Measurements from ENCODE around the gene ZBTB48.

The ZBTB48 gene

DNA sequence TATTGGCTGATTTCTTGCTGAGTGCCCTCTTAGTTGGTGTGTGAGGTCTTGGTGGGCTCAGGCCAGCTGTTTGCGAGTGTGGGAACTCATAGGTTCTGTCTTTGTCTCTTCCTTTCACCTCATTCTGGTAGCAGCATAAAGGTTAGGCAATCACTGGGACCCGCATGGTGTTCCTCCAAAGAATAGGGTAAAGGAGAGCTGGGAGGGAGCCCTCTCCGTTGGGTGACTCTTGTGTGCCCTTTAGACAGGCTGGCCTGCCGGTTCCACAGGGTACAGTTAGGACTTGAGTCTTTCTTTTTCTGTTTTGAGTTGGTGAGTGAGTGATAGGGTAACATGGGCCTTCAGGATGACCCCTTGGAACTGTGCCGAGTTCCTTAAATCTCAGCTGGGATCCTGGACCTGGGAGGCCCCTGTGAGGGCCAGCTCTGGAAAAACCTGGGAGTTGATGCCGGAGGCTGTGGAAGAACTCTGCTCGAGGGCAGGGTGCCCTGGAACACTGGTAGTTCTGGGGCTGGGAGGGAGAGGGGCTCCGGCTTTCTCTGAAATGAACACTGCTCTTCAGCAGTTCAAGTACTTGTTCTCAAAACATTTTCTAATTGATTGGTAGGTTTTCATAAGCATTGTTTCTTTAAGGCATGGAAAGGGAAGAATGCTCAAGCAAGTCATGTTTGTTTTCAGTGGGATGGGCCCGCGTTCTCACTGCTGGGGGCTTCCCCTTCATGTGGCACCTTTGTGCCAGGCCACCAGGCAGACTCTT, 42.8 kb downstream of the ZBTB48 start:
- ATAC-seq (replicated peaks) (no peak), DNase-seq (no peak)
- no peak overlapping the region for H3K4me3 Mint-ChIP-seq
- peaks cover 24 to 34% of the 10 kb centered on the region in 2 donors for H3K36me3 Mint-ChIP-seq
- H3K9me3 Mint-ChIP-seq = no peaks in the 10 kb centered on the region
- H3K4me1 Mint-ChIP-seq = peaks cover 14 to 32% of the 10 kb centered on the region in 2 donors
- H3K27me3 Mint-ChIP-seq = no peaks in the 10 kb centered on the region
- H3K27ac Mint-ChIP-seq = no peak overlapping the region

DNA sequence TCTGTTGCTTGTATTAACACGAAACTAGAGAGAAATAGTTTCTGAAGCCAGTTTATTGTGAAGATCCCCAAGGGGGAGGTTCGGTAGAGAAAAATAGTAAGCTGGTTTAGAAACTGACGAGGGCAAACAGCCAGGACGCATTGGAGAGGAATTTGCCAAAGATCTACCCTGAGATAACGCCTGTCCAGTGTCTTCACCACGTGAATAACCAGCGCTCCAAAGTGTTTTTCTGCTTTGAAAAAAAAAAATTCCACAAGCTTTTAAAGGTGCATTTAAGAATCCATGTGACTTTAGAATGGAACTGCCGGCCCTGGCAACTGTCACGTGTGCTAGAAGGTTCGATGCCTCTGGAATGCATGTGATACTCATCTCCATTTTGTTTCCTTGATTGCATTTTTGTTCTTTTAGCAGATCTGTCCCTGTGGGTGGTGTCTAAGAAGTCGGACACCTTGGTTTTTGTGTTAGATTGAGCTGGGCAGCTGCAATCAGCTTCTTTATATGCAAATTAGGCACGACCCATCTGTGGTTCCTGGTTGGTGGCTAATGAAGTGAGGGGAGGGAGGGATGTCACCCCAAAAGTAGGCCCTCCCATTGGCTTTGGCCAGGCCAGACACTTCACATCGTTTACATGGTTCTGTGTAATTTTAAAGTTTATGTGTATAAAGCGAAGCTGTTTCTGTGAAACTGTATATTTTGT, 43.6 kb downstream of the ZBTB48 start:
- Mint-ChIP-seq H3K27me3 (no peaks in the 10 kb centered on the region), H3K9me3 (no peaks in the 10 kb centered on the region), H3K36me3 (peaks cover 31 to 40% of the 10 kb centered on the region in 2 donors), H3K4me3 (no peak overlapping the region), H3K4me1 (peaks cover 19 to 37% of the 10 kb centered on the region in 2 donors), H3K27ac (no peak overlapping the region)
- DNase-seq (no peak), ATAC-seq (replicated peaks) (no peak)

DNA sequence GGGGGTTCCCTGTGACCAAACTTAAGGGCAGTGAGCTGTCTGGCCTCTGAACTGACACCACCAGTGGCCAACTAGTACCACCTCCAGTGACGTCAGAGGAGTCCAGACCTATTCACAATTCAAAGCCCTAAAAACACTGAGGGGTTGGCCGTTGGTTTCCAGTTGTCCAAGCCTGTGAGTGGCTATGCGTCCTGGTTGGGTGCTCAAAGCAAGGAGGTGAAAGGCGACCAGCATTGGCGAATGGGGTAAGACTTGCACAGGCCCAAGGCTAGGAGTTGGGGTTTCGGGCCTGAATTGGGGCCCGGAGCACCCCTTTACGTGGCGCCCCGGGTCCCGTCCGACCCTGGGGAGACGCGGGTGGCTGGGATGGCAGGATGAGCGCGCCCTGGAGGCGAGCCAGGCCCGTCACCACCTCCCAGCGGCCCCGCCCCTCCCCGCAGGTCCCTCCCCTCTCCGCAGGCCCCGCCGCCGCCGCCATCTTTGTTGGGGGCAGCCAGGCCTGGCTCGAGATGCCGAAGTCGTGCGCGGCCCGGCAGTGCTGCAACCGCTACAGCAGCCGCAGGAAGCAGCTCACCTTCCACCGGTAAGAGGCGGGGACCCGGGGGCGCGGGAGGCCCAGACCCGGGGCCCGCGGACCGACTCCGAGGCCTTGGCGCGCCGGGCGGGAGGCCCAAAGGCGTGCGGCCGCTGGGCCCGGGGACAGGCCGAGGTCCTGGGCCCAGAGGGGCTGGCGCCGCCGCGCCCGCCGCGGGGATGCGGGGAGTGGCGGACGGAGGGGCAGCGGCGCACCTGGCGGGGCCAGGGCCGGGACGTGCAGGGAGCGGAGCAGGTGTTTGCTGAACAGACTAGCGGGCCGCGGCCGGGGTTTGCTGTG, 45.2 kb downstream of the ZBTB48 start, which contains the start of gene THAP3:
Gene THAP3 (plus strand): TSS at position 159 of the 874 bp plus-strand sequence. CDS start 351 bp downstream, at position 510.
- ATAC-seq (replicated peaks) (peak; percentile 93 to 96), DNase-seq (peak; percentile 74)
- Mint-ChIP-seq H3K27me3 (no peaks in the 10 kb centered on the region), H3K4me1 (peaks cover 22 to 41% of the 10 kb centered on the region in 2 donors), H3K9me3 (no peaks in the 10 kb centered on the region), H3K4me3 (peak within 1 kb of the TSS; percentile 90 to 91), H3K27ac (peak within 1 kb of the TSS; percentile 95), H3K36me3 (peaks cover 30 to 39% of the 10 kb centered on the region in 2 donors)

DNA sequence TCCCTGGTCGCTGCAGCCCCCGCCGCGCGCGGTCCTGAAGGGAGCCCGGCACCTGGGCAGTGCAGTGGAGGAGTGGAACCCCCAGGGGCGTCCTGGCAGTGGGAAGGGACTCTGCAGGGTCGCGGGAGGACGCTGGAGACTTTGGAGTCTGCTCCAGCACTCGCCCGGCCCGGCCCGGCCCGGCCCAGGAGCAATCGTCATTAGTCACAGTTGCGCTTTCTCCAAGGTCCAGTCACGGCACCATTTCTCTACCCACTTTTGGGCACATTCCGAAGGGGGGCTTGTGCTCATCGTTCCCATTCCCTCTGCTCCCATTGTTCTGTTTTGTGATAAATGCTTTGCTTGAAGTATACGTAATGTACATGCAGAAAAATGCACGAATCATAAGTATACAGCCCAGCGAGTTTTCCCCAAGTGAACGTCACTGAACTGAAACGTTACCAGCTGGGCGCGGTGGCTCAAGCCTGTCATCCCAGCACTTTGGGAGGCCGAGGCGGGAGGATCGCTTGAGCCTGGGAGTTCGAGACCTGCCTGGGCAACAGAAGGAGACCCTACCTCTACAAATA, 45.9 kb downstream of the ZBTB48 start:
- Mint-ChIP-seq H3K36me3 (peaks cover 24 to 37% of the 10 kb centered on the region in 2 donors), H3K4me3 (peak overlapping the region; percentile 90 to 91), H3K27me3 (no peaks in the 10 kb centered on the region), H3K9me3 (no peaks in the 10 kb centered on the region), H3K27ac (peak overlapping the region; percentile 93), H3K4me1 (peaks cover 22 to 41% of the 10 kb centered on the region in 2 donors)
- DNase-seq = no peak
- peak; percentile 54 to 57 for ATAC-seq (replicated peaks)

DNA sequence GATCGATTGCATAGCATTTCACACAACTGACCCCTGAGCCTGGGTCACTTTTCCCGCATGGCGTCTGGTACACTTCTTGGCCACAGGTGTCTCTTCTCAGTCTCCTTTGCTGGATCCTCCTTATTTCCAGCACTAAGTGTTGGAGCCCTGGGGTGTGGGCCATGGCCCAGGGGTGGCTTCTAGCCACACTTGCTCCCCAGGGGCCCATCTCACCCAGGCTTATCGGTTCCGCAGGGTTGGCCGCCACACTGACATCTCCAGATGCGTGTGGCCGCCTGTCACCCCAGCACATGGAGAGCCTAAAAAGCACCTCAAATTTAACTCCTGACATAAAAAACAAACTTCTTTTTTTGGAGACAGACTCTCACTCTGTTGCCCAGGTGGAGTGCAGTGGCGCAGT, 47.2 kb downstream of the ZBTB48 start:
- Mint-ChIP-seq H3K36me3 (peaks cover 25 to 39% of the 10 kb centered on the region in 2 donors), H3K27ac (peak overlapping the region; percentile 47), H3K27me3 (no peaks in the 10 kb centered on the region), H3K9me3 (no peaks in the 10 kb centered on the region), H3K4me1 (peaks cover 22 to 41% of the 10 kb centered on the region in 2 donors), H3K4me3 (peak overlapping the region; percentile 21 to 56)
- DNase-seq = no peak
- no peak for ATAC-seq (replicated peaks)

DNA sequence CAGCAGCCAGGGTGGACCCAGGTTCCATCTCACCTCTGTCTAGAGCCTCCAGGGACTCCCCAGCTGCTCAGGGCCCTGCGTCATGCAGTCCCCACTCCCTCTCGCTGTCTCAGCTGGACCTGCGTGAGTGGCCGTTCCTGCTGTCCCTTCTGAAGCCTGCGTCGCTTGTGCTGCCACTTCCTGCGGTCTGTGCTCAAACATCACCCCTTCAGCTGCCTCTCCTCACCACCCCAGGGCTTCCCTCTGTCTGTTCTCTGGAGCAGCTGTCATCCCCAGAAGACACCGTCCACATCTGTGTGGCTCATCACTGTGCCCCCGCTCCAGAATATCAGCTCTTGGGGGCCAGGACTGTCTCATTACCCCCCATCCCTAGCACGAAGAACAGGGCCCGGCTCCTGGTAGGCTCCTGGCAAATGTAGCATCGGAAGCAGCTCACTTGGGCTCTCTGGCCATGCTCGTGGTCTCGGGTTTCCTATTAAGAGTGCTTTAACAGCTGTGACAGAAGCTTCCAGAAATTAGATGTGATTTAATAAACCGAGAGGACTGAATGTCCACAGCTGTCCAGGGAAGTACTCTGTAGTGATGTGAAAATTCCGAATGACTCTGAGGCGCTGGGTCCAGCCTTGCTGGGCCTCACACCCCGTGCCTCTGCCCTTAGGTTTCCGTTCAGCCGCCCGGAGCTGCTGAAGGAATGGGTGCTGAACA, 48.2 kb downstream of the ZBTB48 start:
- H3K4me1 Mint-ChIP-seq = peaks cover 22 to 41% of the 10 kb centered on the region in 2 donors
- no peak for DNase-seq
- peak overlapping the region; percentile 11 for H3K27ac Mint-ChIP-seq
- no peaks in the 10 kb centered on the region for H3K9me3 Mint-ChIP-seq
- no peaks in the 10 kb centered on the region for H3K27me3 Mint-ChIP-seq
- peak overlapping the region in 1 of 2 donors; percentile 33 for H3K4me3 Mint-ChIP-seq
- peaks cover 26 to 38% of the 10 kb centered on the region in 2 donors for H3K36me3 Mint-ChIP-seq
- ATAC-seq (replicated peaks) = no peak

DNA sequence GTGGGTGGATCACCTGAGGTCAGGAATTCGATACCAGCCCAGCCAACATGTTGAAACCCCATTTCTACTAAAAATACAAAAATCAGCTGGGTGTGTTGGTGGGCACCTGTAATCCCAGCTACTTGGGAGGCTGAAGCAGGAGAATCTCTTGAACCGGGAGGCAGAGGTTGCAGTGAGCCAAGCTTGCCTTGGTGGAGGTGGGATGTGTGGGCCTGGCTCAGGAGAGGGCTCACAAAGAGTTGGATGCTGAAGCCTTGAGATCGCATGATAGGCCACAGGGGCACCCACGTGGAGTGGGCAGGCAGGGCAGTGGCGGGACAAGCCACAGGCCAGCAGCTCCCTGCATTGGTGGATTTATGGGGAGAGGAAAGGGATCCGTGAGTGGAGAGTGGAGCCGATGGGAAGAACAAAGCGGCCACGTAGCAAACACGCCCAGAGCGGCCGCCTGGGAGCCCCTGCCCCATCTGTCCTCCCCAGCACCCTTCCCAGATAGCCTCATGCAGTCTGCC, 49.2 kb downstream of the ZBTB48 start:
- peaks cover 22 to 41% of the 10 kb centered on the region in 2 donors for H3K4me1 Mint-ChIP-seq
- H3K9me3 Mint-ChIP-seq = no peaks in the 10 kb centered on the region
- no peak overlapping the region for H3K27ac Mint-ChIP-seq
- H3K27me3 Mint-ChIP-seq = no peaks in the 10 kb centered on the region
- H3K4me3 Mint-ChIP-seq = no peak overlapping the region
- ATAC-seq (replicated peaks) = no peak
- peaks cover 26 to 44% of the 10 kb centered on the region in 2 donors for H3K36me3 Mint-ChIP-seq
- DNase-seq = no peak

DNA sequence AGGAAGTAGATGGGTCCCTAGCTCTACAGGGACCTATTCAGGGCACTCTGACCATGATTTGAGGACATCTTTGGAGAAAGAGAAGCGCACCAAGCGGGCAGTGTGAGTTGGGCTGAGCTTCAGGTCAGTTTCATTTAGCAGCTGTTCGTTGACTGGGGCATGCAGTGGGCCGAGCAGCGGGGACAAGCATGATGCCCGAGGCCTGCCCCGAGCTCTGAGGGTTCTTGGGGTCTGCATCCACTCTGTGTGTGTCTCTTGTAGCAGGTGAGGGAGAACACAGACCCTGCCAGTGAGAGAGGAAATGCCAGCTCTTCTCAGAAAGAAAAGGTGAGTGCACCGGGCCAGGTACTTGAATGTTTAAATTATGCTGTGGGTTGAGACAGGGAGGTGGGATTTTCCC, 50.2 kb downstream of the ZBTB48 start:
- DNase-seq (no peak), ATAC-seq (replicated peaks) (no peak)
- H3K36me3 Mint-ChIP-seq = peaks cover 33 to 49% of the 10 kb centered on the region in 2 donors
- H3K4me3 Mint-ChIP-seq = no peak overlapping the region
- H3K27me3 Mint-ChIP-seq = no peaks in the 10 kb centered on the region
- H3K4me1 Mint-ChIP-seq = peaks cover 18 to 34% of the 10 kb centered on the region in 2 donors
- no peaks in the 10 kb centered on the region for H3K9me3 Mint-ChIP-seq
- peak overlapping the region; percentile 14 for H3K27ac Mint-ChIP-seq

DNA sequence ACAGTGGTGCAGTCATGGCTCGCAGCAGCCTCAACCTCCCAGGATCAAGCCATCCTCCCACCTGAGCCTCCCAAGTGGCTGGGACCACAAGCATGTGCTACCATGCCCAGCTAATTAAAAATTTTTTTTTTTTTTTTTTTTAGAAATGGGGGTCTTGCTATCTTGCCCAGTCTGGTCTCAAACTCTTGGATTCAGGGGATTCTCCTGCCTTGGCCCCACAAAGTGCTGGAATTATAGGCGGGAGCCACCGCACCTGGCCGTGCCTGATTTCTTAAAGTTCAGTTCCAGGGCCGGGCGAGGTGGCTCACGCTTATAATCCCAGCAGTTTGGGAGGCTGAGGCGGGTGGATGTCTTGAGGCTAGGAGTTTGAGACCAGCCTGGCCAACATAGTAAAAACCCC, 51.3 kb downstream of the ZBTB48 start:
- H3K36me3 Mint-ChIP-seq = peaks cover 32 to 54% of the 10 kb centered on the region in 2 donors
- no peak overlapping the region for H3K27ac Mint-ChIP-seq
- H3K4me3 Mint-ChIP-seq = no peak overlapping the region
- H3K9me3 Mint-ChIP-seq = no peaks in the 10 kb centered on the region
- ATAC-seq (replicated peaks) = no peak
- H3K4me1 Mint-ChIP-seq = peaks cover 19 to 30% of the 10 kb centered on the region in 2 donors
- no peak for DNase-seq
- no peaks in the 10 kb centered on the region for H3K27me3 Mint-ChIP-seq

DNA sequence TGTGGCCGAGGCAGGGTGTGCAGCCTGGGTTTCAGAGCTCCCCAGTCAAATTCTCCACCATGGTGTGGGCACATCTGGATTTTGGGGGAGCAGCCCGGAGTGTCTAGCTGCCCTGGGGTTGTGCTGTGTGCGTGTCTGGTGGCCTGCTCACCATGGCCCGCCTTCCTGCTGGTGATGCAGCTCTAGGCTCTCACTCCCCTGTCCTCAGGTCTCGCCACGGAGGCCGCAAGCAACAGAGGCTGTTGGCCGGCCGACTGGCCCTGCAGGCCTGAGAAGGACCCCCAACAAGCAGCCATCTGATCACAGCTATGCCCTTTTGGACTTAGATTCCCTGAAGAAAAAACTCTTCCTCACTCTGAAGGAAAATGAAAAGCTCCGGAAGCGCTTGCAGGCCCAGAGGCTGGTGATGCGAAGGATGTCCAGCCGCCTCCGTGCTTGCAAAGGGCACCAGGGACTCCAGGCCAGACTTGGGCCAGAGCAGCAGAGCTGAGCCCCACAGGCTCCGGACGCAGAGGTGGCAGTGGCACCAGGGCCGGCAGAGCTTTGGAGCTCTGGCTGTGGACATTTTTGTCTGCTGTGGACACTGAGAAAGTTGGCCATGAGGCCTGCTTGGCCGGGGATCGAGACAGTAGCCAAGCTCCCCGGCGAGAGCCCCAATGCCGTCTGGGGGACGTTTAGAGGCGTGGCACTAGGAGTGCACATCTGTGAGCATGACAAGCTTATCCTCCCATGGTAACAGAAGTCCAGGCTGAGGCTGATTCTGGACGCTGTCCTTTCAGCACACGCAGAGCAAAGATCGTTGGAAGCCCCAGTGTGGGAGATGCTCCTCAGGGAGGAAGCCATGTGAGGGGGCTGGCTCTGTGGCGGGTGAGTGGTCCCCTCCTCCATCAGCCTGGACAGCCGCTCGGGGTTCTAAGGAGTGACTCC, 53.1 kb downstream of the ZBTB48 start:
- peaks cover 6 to 12% of the 10 kb centered on the region in 2 donors for H3K4me1 Mint-ChIP-seq
- no peak for ATAC-seq (replicated peaks)
- H3K27ac Mint-ChIP-seq = peak overlapping the region; percentile 69
- H3K4me3 Mint-ChIP-seq = no peak overlapping the region
- no peak for DNase-seq
- H3K36me3 Mint-ChIP-seq = peaks cover 31 to 51% of the 10 kb centered on the region in 2 donors
- H3K27me3 Mint-ChIP-seq = no peaks in the 10 kb centered on the region
- H3K9me3 Mint-ChIP-seq = no peaks in the 10 kb centered on the region

DNA sequence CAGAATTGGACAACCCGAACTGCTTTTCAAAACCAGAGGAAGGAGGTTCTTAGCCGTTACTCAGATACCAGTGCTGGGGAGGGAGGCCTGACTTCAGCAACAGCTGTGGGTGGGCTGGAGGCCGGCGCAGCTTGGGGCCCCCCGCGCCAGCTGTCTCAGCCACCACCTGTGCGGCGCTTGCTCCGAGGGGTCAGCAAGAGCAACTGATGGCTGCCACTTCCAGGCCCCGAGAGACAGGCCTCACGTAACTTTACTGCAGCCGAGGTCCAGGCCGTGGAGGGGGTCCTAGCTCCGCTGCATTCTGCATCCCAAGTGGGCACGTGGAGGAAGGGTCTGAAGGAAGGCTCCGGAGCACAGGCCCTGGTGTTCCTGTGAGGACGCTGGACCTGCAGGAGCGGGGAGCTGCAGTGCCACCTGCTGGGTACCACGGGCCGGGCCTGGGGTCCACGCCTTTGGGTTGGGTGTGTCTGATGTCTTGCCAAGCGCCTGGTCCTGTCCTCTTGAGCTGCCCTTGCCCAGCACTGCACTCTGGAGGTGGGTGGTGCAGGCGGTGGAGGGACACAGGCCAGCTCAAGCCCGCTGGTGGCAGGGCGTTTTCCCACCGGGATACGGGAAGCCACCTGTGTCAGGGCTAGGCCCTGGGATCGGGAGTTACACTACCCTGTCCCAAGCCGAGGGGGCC, 54.7 kb downstream of the ZBTB48 start:
- Mint-ChIP-seq H3K27me3 (no peaks in the 10 kb centered on the region), H3K4me1 (peaks cover 2 to 3% of the 10 kb centered on the region in 2 donors), H3K4me3 (no peak overlapping the region), H3K9me3 (no peaks in the 10 kb centered on the region), H3K36me3 (peaks cover 28 to 48% of the 10 kb centered on the region in 2 donors), H3K27ac (no peak overlapping the region)
- ATAC-seq (replicated peaks) (peak; percentile 63 to 68), DNase-seq (no peak)

All from stimulated activated naive B cell treated with anti-CD40 and anti-IgM and Interleukin-4, amounts not matched to agents 10 μg/mL and 1 μg/mL and 100 μg/mL, for 72 hours (primary cell).